B cell (primary cell): ENCODE results near the gene ANKRD35.

Experiments
- CTCF ChIP-seq: fragments of 200-600 bp; IDR thresholded peaks from one replicate; pipeline ENCODE4 v1.8.0; 2022; ENCODE audit warnings: antibody characterized with exemption, mild to moderate bottlenecking
- EZH2 ChIP-seq: IDR thresholded peaks from 2 replicates; pipeline ENCODE4 v1.6.1; 2012; ENCODE audit warnings: borderline replicate concordance, low read depth, mild to moderate bottlenecking, moderate library complexity, low read length; ENCODE audit not compliant: insufficient read depth, poor library complexity, severe bottlenecking

- TF ChIP-seq CTCF (no peak), EZH2 (no peak)
Measured at GRCh38 chr1:145857170-145857569, 28.5 kb downstream of the ANKRD35 start.
